Endodermal cell (in vitro differentiated cells): ENCODE results near the gene PLXNB2. TPM values are rescaled to one million over a fixed set of nuclear protein-coding genes. Genes with fewer than 3 reads are reported as not detected.
"Not testable (repeated sequence)": the region's sequence is repeated elsewhere in the genome, so short reads cannot be mapped to it uniquely, and the experiment has no call there.

Experiments used
- DNase-seq: peaks from one replicate; pipeline ENCODE4 v3.0.0-alpha.2; 2017
- H3K27ac ChIP-seq: 2 replicates; pipeline ENCODE4 v1.5.1; 2013; ENCODE audit warnings: mild to moderate bottlenecking, low read depth, low read length, moderate library complexity
- H3K27me3 ChIP-seq: 2 replicates; pipeline ENCODE4 v1.6.1; 2013; ENCODE audit warnings: mild to moderate bottlenecking, low read length, moderate library complexity; ENCODE audit not compliant: insufficient read depth, control insufficient read depth, poor library complexity, severe bottlenecking
- H3K36me3 ChIP-seq: 2 replicates; pipeline ENCODE4 v1.7.0; 2013; ENCODE audit warnings: mild to moderate bottlenecking, low read length, moderate library complexity; ENCODE audit not compliant: control insufficient read depth, insufficient read depth
- H3K4me1 ChIP-seq: one replicate; pipeline ENCODE4 v1.7.0; 2013; ENCODE audit warnings: low read length; ENCODE audit not compliant: control insufficient read depth, insufficient read depth
- H3K4me3 ChIP-seq: 2 replicates; pipeline ENCODE4 v1.5.1; 2013; ENCODE audit warnings: mild to moderate bottlenecking, low read length, moderate library complexity
- H3K9ac ChIP-seq: 2 replicates; pipeline ENCODE4 v1.6.1; 2013; ENCODE audit warnings: mild to moderate bottlenecking, low read length, moderate library complexity; ENCODE audit not compliant: poor library complexity, severe bottlenecking; ENCODE audit errors: extremely low read depth
- H3K9me3 ChIP-seq: 2 replicates; pipeline ENCODE4 v1.6.1; 2013; ENCODE audit warnings: mild to moderate bottlenecking, low read length, moderate library complexity; ENCODE audit not compliant: control insufficient read depth
- H3K27ac Mint-ChIP-seq: 2 replicates; pipeline ENCODE4 v1.8.0; 2020; ENCODE audit warnings: mixed read lengths
- H3K27me3 Mint-ChIP-seq: 2 replicates; pipeline ENCODE4 v1.8.0; 2021; ENCODE audit warnings: mild to moderate bottlenecking, mixed read lengths; ENCODE audit not compliant: insufficient read depth
- H3K36me3 Mint-ChIP-seq: 2 replicates; pipeline ENCODE4 v1.8.0; 2020; ENCODE audit warnings: low read depth, mixed read lengths
- H3K4me1 Mint-ChIP-seq: 2 replicates; pipeline ENCODE4 v1.8.0; 2020; ENCODE audit warnings: mixed read lengths
- H3K4me3 Mint-ChIP-seq: 2 replicates; pipeline ENCODE4 v1.8.0; 2020; ENCODE audit warnings: mild to moderate bottlenecking, moderate library complexity, mixed read lengths
- H3K9me3 Mint-ChIP-seq: 2 replicates; pipeline ENCODE4 v1.8.0; 2020; ENCODE audit warnings: mild to moderate bottlenecking, mixed read lengths
- CTCF ChIP-seq: fragments of 200-600 bp; sonication (generic); conservative IDR thresholded peaks from 2 replicates; pipeline ENCODE4 v1.5.0; 2021; ENCODE audit warnings: antibody characterized with exemption, mild to moderate bottlenecking
- WGBS, 2 experiments: methylation state at CpG; one replicate each; pipeline versions ENCODE4 v1.1.5 to v1.1.7; 2013; ENCODE audit warnings: missing lambda C conversion rate in 2 of 2, mixed read lengths in 1 of 2; ENCODE audit not compliant: insufficient coverage in 1 of 2, insufficient read length in 1 of 2; 5-methylcytosine and 5-hydroxymethylcytosine counted together
- total RNA-seq, 2 donors: library from RNA; stranded (reverse); fragmentation: NEBNext Ultra II Directional in 1 of 2; extraction: Animal tissue kit (Norgen Biotek cat#: 25700) in 1 of 2; gene quantifications; 2 replicates in 1 of 2; 3 replicates in 1 of 2; pipeline ENCODE4 v1.2.1, GENCODE V29; 2021

The PLXNB2 gene
- total RNA-seq, 2 donors from 2014 or later = 94.7 to 97.7 TPM

- Histone ChIP-seq H3K36me3 (no peaks in the 10 kb centered on the region), H3K9ac (peak overlapping the region; percentile 47), H3K27me3 (peaks cover 7% of the 10 kb centered on the region), H3K27ac (no peak overlapping the region), H3K9me3 (no peaks in the 10 kb centered on the region), H3K4me1 (no peaks in the 10 kb centered on the region), H3K4me3 (peak overlapping the region; percentile 82)
- Mint-ChIP-seq H3K4me3 (peak overlapping the region; percentile 73), H3K4me1 (peaks cover 6% of the 10 kb centered on the region), H3K27ac (no peak overlapping the region), H3K27me3 (peaks cover 29% of the 10 kb centered on the region), H3K36me3 (no peaks in the 10 kb centered on the region), H3K9me3 (no peaks in the 10 kb centered on the region)
- no peak for TF ChIP-seq CTCF
- peak; percentile 58 for DNase-seq
- WGBS, 2 experiments = 16 to 58% methylated on average over 15 to 56 of the region's 56 CpGs
Observed at GRCh38 chr22:50326225-50326955, 18.9 kb upstream of the PLXNB2 start.

GRCh38 chr22:50325444-50326224 lies 18.2 kb upstream of the PLXNB2 start:
- Histone ChIP-seq H3K4me3 (peak overlapping the region; percentile 82), H3K9ac (no peak overlapping the region), H3K36me3 (no peaks in the 10 kb centered on the region), H3K9me3 (no peaks in the 10 kb centered on the region), H3K27ac (no peak overlapping the region), H3K4me1 (no peaks in the 10 kb centered on the region), H3K27me3 (peaks cover 7% of the 10 kb centered on the region)
- Mint-ChIP-seq H3K4me3 (peak overlapping the region; percentile 73), H3K9me3 (no peaks in the 10 kb centered on the region), H3K36me3 (no peaks in the 10 kb centered on the region), H3K27me3 (peaks cover 24% of the 10 kb centered on the region), H3K27ac (no peak overlapping the region), H3K4me1 (peaks cover 6% of the 10 kb centered on the region)
- no peak for TF ChIP-seq CTCF
- WGBS, 2 experiments = 87 to 90% methylated on average over 12 to 19 of the region's 19 CpGs
- no peak for DNase-seq

DNA sequence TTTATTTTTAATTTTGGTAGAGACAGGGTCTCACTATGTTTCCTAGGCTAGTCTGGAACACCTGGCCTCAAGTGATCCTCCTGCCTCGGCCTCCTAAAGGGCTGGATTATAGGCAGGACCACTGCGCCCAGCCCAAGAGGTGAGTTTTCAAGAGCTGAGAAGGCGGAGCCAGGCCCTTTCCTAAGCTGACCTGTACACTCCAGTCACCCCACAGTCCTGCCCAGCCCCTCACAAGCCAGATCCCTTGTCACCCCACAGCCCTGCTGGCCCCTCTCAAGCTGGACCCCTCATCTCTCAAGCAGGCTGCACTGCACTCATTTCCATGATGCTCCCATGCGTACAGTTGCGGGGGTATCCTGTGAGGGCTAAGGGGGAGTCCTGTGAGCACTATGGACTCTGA lies 16.5 kb upstream of the PLXNB2 start:
- no peaks in the 10 kb centered on the region for H3K9me3 Mint-ChIP-seq
- no peaks in the 10 kb centered on the region for H3K36me3 Mint-ChIP-seq
- H3K27me3 Mint-ChIP-seq = peaks cover 24% of the 10 kb centered on the region
- Histone ChIP-seq H3K36me3 (no peaks in the 10 kb centered on the region), H3K27me3 (peaks cover 7% of the 10 kb centered on the region), H3K9ac (no peak overlapping the region), H3K4me1 (no peaks in the 10 kb centered on the region), H3K27ac (no peak overlapping the region), H3K9me3 (no peaks in the 10 kb centered on the region), H3K4me3 (no peak overlapping the region)
- 89 to 100% methylated on average over 3 to 5 of the region's 5 CpGs for WGBS, 2 experiments
- peaks cover 6% of the 10 kb centered on the region for H3K4me1 Mint-ChIP-seq
- no peak overlapping the region for H3K27ac Mint-ChIP-seq
- no peak for TF ChIP-seq CTCF
- no peak overlapping the region for H3K4me3 Mint-ChIP-seq
- no peak for DNase-seq

DNA sequence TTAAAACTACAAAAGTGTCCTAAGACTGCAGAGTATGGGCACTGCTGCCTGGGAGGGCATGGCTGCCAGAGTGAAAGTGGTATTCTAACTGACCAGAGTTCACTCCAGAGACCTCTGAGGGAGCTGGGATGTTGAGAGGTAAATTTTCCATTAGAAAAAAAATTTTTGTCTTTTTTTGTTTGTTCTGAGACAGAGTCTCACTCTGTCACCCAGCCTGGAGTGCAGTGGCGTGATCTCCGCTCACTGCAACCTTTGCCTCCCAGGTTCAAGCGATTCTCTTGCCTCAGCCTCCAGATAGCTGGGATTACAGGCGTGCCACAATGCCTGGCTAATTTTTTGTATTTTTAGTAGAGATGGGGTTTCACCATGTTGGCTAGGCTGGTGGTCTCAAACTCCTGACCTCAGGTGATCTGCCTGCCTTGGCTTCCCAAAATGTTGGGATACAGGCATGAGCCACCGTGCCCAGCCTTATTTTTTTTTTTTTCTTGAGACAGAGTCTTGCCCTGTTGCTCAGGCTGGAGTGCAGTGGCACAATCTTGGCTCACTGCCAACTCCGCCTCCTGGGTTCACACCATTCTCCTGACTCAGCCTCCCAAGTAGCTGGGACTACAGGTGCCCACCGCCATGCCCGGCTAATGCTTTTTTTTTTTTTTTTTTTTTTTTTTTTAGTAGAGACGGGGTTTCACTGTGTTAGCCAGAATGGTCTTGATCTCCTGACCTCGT lies 15.1 kb upstream of the PLXNB2 start:
- H3K27me3 Mint-ChIP-seq = peaks cover 22% of the 10 kb centered on the region
- H3K9me3 ChIP-seq, H3K36me3 Mint-ChIP-seq, H3K4me1 Mint-ChIP-seq, H3K9ac ChIP-seq, DNase-seq, H3K27me3 ChIP-seq, H3K27ac Mint-ChIP-seq, H3K4me3 Mint-ChIP-seq, H3K36me3 ChIP-seq, H3K4me1 ChIP-seq, H3K4me3 ChIP-seq, H3K9me3 Mint-ChIP-seq, H3K27ac ChIP-seq: not testable (repeated sequence)
- WGBS, 2 experiments = 90 to 91% methylated on average over 6 to 8 of the region's 10 CpGs
